Stimulated activated CD8-positive, alpha-beta memory T cell treated with anti-CD3 and anti-CD28 coated beads, Interleukin-12 subunit alpha, Interleukin-12 subunit beta, amount 100 ng/mL, for 24 hours (primary cell): ENCODE data around the gene ARSD.

Source experiments
- DNase-seq: peaks from one replicate; pipeline ENCODE4 v3.0.0-alpha.2; 2020; ENCODE audit errors: extremely low read depth

Gene ARSD

DNA sequence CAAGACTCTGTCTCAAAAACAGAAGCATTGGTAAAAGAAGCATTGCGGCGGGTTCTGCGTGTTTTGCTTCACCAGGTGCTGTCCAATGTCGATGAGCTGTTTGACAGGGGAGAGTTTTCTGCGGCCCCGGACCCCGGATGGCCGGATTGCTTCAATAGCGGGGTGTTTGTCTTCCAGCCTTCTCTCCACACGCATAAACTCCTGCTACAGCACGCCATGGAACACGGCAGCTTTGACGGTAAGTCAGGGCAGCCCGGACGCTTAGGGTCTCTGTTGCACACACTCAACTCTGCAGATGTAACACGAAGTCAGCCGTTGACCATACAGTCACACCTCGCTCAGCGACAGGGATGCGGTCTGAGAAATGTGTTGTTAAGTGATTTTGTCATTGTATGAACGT is 74.2 kb downstream of the ARSD start:
- no peak for DNase-seq
